Posterior cingulate gyrus (tissue), 11 donors: Measurements from ENCODE around the gene CENPQ.

Source experiments
- DNase-seq, 10 donors: peaks; one replicate each; pipeline versions ENCODE4 v3.0.0 to v3.0.0-alpha.2; 2020 to 2021; ENCODE audit warnings: mixed read lengths in 3 of 10
- intact Hi-C: fragments of 100-400 bp; cut with DNase I; formaldehyde crosslinking; loops from one replicate; pipeline ENCODE4 v1.15.1; 2023

The CENPQ gene

GRCh38 chr6:49535795-49536194 is 72.6 kb downstream of the CENPQ start:
- intact Hi-C loops = no loop called here
- DNase-seq = no peak

DNA sequence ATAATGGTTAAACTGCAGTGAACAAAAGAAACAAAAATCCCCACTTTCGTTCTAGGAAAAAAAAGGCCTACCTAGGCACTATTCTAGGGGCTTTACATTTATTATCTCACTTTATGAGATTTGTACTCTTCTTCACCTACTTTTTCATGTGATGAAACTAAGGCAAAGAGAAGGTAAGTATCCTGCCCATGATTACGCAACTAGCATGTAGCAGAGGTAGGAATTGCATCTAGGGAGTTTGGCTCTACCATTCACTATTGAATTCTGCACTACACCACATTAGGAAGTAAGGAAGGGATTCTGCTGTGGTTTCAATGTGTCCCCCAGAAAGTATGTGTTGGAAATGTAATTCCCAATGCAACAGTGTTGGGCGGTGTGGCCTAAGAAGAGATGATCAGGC is 75.9 kb downstream of the CENPQ start:
- DNase-seq = no peak
- intact Hi-C loops = no loop called here

GRCh38 chr6:49540614-49541013 is 77.4 kb downstream of the CENPQ start:
- DNase-seq = no peak
- intact Hi-C loops = no loop called here

GRCh38 chr6:49541210-49541724 is 78.1 kb downstream of the CENPQ start:
- intact Hi-C loops = no loop called here
- DNase-seq = no peak

GRCh38 chr6:49541936-49542335 is 78.8 kb downstream of the CENPQ start:
- DNase-seq = no peak
- intact Hi-C loops = no loop called here
